ENCODE data around the gene BTBD16. TPM values are rescaled to one million over a fixed set of nuclear protein-coding genes. Genes with fewer than 3 reads are reported as not detected.

The BTBD16 gene
- polyA plus RNA-seq, 1 experiment = not detected

DNA sequence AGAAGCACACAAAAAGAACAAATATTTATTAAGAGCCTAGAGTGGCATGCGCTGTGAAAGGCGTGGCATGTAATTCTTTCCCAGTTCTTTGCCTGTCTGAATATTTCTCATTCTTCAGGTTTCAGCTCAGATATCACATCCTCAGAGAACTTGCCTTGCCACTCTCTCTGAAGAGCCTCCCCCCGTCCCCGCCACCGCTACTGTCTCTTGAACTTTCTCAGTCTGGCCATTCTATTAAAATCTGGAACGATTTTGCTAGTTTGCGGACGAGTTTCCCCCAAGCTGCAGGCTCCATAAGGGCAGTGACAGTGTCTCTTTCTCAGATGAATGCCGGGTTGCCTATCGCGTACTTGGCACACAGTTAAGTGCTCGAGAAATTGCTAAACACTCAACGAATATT, 102.6 kb downstream of the BTBD16 start:
- Histone ChIP-seq H3K9me3 (ENCODE audit: control insufficient read depth, insufficient read depth, low read length) (no peaks in the 10 kb centered on the region; the same call in 1 of the 2 replicates), H3K27me3 (ENCODE audit: control insufficient read depth, insufficient read depth, low read length) (peaks cover 7% of the 10 kb centered on the region), H3K4me3 (ENCODE audit: low read depth, low read length) (peak overlapping the region; percentile 69), H3K27ac (ENCODE audit: low read depth, low read length) (no peak overlapping the region)
- no peak for DNase-seq (ENCODE audit: low read depth, low spot score)
- CTCF ChIA-PET = interaction anchor here (0.6 to 2.2 kb wide), 8 partner anchors 31 to 192 kb away, joined by 3 to 11 read pairs (median 3); no protein-coding TSS in a partner anchor
- TF ChIP-seq, protein P1, sequence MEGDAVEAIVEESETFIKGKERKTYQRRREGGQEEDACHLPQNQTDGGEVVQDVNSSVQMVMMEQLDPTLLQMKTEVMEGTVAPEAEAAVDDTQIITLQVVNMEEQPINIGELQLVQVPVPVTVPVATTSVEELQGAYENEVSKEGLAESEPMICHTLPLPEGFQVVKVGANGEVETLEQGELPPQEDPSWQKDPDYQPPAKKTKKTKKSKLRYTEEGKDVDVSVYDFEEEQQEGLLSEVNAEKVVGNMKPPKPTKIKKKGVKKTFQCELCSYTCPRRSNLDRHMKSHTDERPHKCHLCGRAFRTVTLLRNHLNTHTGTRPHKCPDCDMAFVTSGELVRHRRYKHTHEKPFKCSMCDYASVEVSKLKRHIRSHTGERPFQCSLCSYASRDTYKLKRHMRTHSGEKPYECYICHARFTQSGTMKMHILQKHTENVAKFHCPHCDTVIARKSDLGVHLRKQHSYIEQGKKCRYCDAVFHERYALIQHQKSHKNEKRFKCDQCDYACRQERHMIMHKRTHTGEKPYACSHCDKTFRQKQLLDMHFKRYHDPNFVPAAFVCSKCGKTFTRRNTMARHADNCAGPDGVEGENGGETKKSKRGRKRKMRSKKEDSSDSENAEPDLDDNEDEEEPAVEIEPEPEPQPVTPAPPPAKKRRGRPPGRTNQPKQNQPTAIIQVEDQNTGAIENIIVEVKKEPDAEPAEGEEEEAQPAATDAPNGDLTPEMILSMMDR (IDR thresholded peaks at IDR 0.05; ENCODE audit: low read depth, low read length) = no peak
- POLR2A ChIA-PET = interaction anchor here (0.6 to 2.0 kb wide), 7 partner anchors 17 to 780 kb away, joined by 3 to 6 read pairs (median 3); partner anchors contain the start of gene BUB3

DNA sequence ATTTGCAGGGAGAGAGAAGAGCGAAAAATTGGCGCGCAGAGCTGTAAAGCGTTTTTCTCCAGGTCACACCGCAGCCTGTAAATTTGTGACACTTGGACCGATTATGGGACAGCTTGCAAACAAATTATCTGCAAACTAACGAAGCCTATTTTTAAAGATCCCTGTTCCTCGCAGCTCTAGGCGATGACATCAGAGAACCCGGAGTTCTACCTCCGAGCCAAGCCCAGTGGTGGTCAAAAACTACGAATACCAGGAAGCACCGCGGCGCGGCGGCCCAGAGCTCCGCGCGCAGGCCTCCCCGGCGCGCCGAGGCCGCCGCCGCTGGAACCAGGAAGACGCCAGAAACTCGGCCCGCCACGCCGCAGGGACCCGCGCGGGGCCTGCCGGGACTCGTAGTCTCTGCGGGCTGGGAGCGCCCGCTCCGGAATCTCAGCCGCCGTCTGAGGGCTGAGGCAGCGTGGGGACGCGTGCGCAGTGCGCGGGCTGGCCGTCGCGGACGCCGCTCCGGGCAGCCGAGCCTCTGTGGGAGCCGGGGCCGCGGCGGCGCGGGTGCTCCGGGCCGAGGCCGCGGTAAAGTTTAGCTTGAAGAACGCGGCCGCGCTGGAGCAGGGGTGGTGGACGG, 103.3 kb downstream of the BTBD16 start, which contains the start of gene PLEKHA1:
Gene PLEKHA1, plus strand, starts transcription at position 472 of the 622 bp plus-strand sequence. CDS start 18,493 bp downstream, outside the sequence.
- H3K4me3 ChIP-seq (ENCODE audit: low read depth, low read length) = peak within 1 kb of the TSS; percentile 86
- TF ChIP-seq, protein P1 (IDR thresholded peaks at IDR 0.05; ENCODE audit: low read depth, low read length) = no peak
- no peaks in the 10 kb centered on the region; the same call in 1 of the 2 replicates for H3K9me3 ChIP-seq (ENCODE audit: control insufficient read depth, insufficient read depth, low read length)
- no peak within 1 kb of the TSS for H3K27ac ChIP-seq (ENCODE audit: low read depth, low read length)
- ChIA-PET CTCF (interaction anchor here (0.6 to 2.2 kb wide), 9 partner anchors 32 to 473 kb away, joined by 3 to 11 read pairs (median 3); no protein-coding TSS in a partner anchor), POLR2A (interaction anchor here (0.6 to 2.0 kb wide), 7 partner anchors 18 to 779 kb away, joined by 3 to 6 read pairs (median 3); partner anchors contain the start of gene BUB3)
- peak; percentile 80 for DNase-seq (ENCODE audit: low read depth, low spot score)
- H3K27me3 ChIP-seq (ENCODE audit: control insufficient read depth, insufficient read depth, low read length) = peaks cover 7% of the 10 kb centered on the region

DNA sequence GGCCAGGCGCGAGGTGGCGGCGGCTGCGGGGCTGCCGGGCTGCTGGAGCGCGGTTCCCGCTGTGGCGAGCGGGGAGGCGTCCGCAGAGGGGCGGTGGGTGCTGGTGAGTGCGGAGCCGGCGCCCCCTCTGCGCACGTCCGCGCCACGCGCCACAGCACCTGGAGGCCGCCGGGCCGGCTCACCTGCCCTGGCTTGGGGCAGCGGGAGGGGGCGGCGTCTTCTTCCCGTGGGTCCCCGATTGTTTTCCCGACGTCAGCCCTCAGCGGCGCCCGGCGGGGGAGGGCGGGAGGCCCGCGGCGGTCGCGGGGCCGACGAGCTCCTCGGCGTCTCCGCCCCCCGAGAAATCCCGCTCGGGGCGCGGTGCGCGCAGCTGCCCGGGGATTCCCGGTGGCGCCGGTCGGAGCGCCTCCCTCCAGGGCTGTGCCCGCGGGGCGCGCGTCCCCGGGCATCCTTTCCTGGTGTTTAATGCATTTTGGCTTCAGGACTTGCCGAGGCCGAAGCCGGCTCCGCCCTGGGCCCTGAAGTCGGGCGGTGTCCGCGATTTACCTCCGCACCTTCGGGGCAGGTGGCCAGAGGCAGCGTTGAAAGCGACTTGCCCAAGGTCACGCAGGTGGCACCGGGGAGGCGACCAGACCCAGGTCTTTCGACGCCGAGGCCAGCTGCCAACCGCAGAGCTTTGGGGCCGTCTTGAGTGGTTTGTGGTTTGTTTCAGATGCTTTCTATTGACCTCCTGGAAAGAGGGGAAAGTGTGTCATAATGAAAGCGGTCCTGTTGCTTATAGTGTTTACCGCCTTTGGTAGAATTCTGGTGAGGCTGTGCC, 104.0 kb downstream of the BTBD16 start:
- no peaks in the 10 kb centered on the region; the same call in 1 of the 2 replicates for H3K9me3 ChIP-seq (ENCODE audit: control insufficient read depth, insufficient read depth, low read length)
- H3K27ac ChIP-seq (ENCODE audit: low read depth, low read length) = no peak overlapping the region
- H3K27me3 ChIP-seq (ENCODE audit: control insufficient read depth, insufficient read depth, low read length) = peaks cover 7% of the 10 kb centered on the region
- CTCF ChIA-PET = interaction anchor here (1.0 to 2.2 kb wide), 4 partner anchors 32 to 474 kb away, joined by 3 to 11 read pairs (median 6); no protein-coding TSS in a partner anchor
- no peak for DNase-seq (ENCODE audit: low read depth, low spot score)
- TF ChIP-seq, protein P1 (IDR thresholded peaks at IDR 0.05; ENCODE audit: low read depth, low read length) = no peak
- POLR2A ChIA-PET = interaction anchor here (1.0 to 2.0 kb wide), 4 partner anchors 32 to 779 kb away, joined by 3 to 6 read pairs (median 4); partner anchors contain the start of gene BUB3
- H3K4me3 ChIP-seq (ENCODE audit: low read depth, low read length) = peak overlapping the region; percentile 86

DNA sequence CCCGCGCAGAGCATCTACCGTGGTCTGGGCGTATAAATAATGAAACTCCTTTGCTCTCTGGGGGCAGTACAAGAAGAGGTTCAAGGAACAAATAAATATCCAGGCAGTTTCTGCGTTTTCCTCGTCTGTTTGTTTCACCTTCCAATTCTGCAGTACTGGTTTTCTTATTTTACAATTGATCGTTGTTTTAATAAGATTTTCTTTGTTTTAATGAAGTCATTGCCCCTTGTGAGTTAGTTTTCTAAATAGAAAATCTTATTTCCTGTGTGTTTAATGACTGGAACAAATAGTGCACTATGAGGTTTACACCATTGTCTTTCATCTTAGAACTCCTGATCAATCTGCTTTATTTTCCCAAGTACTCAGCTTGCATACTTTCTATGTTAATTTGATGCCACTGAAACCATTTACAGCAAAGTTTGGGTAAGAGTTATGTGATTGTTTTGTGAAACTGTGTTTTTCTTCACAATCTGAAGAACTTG, 104.6 kb downstream of the BTBD16 start:
- CTCF ChIA-PET = interaction anchor here (1.0 to 1.1 kb wide), 2 partner anchors 77 to 475 kb away, joined by 3 to 4 read pairs; no protein-coding TSS in a partner anchor
- TF ChIP-seq, protein P1 (IDR thresholded peaks at IDR 0.05; ENCODE audit: low read depth, low read length) = no peak
- POLR2A ChIA-PET = no interaction called here
- Histone ChIP-seq H3K4me3 (ENCODE audit: low read depth, low read length) (peak overlapping the region; percentile 86), H3K27me3 (ENCODE audit: control insufficient read depth, insufficient read depth, low read length) (peaks cover 2% of the 10 kb centered on the region), H3K27ac (ENCODE audit: low read depth, low read length) (no peak overlapping the region), H3K9me3 (ENCODE audit: control insufficient read depth, insufficient read depth, low read length) (no peaks in the 10 kb centered on the region; the same call in 1 of the 2 replicates)
- DNase-seq (ENCODE audit: low read depth, low spot score) = no peak

Data from AG04450 (cell line).